Activated naive CD4-positive, alpha-beta T cell treated with anti-CD3 and anti-CD28 coated beads, Interleukin-2, amount 10 ng/mL, durations not matched to agents 7 days and 5 days (primary cell): Measurements from ENCODE around the gene ARGLU1.

Source experiments
- CTCF ChIA-PET: fragments of 350-600 bp; sonication (Branson Sonifier 250); formaldehyde crosslinking; loops from one replicate; lab custom pipeline; 2021; ENCODE audit warnings: antibody characterized with exemption; lab: Charles Lee
- DNase-seq: peaks from one replicate; pipeline ENCODE4 v3.0.0-alpha.2; 2020
- H3K27ac Mint-ChIP-seq: one replicate; pipeline ENCODE4 v1.8.0; 2021; ENCODE audit warnings: mild to moderate bottlenecking, moderate library complexity, mixed read lengths
- H3K27me3 Mint-ChIP-seq: one replicate; pipeline ENCODE4 v1.8.0; 2021; ENCODE audit warnings: mild to moderate bottlenecking, mixed read lengths
- H3K36me3 Mint-ChIP-seq: one replicate; pipeline ENCODE4 v1.8.0; 2021; ENCODE audit warnings: mixed read lengths
- H3K4me1 Mint-ChIP-seq: one replicate; pipeline ENCODE4 v1.8.0; 2021; ENCODE audit warnings: mixed read lengths
- H3K4me3 Mint-ChIP-seq: one replicate; pipeline ENCODE4 v1.8.0; 2021; ENCODE audit warnings: mild to moderate bottlenecking, moderate library complexity, mixed read lengths
- H3K9me3 Mint-ChIP-seq: one replicate; pipeline ENCODE4 v1.8.0; 2021; ENCODE audit warnings: mixed read lengths

Gene ARGLU1

DNA sequence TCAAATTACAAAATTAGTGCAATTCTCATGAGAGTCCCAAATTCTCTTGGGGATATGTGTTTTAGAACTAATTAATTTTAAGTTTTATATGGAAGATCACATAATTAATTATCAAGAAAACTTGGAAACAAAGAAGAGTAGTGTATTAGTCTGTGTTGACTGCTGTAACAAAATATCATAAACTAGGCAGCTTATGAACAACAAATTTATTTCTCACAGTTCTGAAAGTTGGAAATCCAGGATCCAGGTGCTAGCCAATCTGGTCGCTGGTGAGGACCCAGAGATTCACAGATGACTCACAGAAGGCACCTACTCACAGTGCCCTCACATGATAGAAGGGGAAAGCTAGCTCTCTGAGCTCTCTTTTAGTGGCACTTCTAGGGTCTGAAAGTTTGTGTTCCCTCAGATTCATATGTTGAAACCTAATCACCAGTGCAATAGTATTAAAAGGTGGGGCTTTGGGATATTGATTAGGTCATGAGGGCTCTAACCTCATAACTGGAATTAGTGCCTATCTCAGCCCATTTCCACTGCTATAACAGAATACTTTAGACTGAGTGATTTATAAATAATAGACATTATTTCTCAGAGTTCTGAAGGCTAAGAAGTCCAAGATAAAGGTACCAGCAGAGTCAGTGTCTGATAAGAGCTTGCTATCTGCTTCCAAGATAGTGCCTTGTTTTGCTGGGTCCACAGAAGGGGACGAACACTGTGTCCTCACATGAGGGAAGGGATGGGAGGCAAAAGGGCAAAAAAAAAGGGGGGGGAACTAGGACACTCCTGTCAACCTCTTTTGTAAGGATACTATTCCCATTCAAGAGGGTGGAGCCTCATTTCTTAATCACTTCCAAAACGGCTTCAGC is 1.5 kb upstream of the ARGLU1 start:
- H3K27ac Mint-ChIP-seq, result no peak overlapping the region

GRCh38 chr13:106568299-106569003 is 514 bp upstream of the ARGLU1 start:
- Mint-ChIP-seq H3K9me3 (peaks cover 2% of the 10 kb centered on the region), H3K27me3 (no peaks in the 10 kb centered on the region), H3K27ac (peak overlapping the region; percentile 94), H3K4me3 (peak overlapping the region; percentile 93), H3K36me3 (peaks cover 19% of the 10 kb centered on the region), H3K4me1 (peaks cover 47% of the 10 kb centered on the region)
- CTCF ChIA-PET, result interaction anchor here (1.1 kb wide), 1 partner anchor 52 kb away, joined by 3 read pairs; no protein-coding TSS in a partner anchor
- DNase-seq, result no peak

More for the DNA sequence above, 1.5 kb upstream of the ARGLU1 start:
- CTCF ChIA-PET, result interaction anchor here (0.9 to 1.1 kb wide), 2 partner anchors 33 to 51 kb away, joined by 3 read pairs; no protein-coding TSS in a partner anchor
- no peak overlapping the region for H3K4me3 Mint-ChIP-seq
- H3K27me3 Mint-ChIP-seq, result no peaks in the 10 kb centered on the region
- H3K4me1 Mint-ChIP-seq, result peaks cover 37% of the 10 kb centered on the region
- peaks cover 18% of the 10 kb centered on the region for H3K36me3 Mint-ChIP-seq
- DNase-seq, result no peak
- H3K9me3 Mint-ChIP-seq, result peaks cover 2% of the 10 kb centered on the region

DNA sequence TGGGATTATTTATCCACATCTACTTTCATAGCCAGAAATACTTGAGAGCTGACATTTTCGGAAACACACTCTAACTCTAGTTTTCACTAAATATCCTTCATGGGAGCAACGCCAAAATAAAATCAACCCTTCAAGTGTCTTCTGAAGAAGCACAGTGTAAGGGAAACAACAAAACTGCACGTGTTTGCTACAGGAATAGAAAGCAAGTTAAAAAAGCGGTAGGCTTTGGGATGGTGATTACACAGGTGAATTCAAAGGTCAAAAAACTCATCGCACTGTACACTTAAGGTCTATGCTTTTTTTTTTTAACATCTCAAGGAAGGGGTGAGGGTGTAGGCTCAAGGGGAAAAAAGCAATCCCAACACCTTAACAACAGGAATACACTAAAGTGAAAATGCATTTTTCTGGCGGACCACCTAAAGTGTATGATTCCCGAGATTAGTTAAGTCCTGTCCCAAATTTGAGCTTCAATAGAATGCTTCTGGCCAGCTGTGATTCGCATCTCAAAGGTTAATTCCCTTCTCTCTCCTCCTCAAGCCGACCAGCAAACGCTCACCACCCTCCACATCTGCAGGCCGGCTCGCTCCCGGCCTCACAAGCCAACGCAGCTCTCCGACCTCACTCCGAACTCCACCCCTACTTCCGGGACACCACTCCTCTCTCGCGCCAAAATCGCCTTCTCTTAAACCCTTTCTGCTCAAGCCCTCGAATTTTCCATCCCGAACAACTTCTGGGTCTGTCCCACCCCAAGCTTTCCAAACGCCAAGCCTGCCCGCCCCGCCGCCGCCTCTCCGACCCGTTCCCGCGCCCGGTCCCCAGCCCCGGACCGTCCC is 1.1 kb downstream of the ARGLU1 start:
- H3K9me3 Mint-ChIP-seq, result peaks cover 2% of the 10 kb centered on the region
- H3K27me3 Mint-ChIP-seq, result no peaks in the 10 kb centered on the region
- peaks cover 19% of the 10 kb centered on the region for H3K36me3 Mint-ChIP-seq
- H3K4me1 Mint-ChIP-seq, result peaks cover 56% of the 10 kb centered on the region
- CTCF ChIA-PET, result interaction anchor here (2.1 kb wide), 1 partner anchor 31 kb away, joined by 6 read pairs; no protein-coding TSS in a partner anchor
- DNase-seq, result peak; percentile 57
- peak overlapping the region; percentile 94 for H3K27ac Mint-ChIP-seq
- peak overlapping the region; percentile 93 for H3K4me3 Mint-ChIP-seq

DNA sequence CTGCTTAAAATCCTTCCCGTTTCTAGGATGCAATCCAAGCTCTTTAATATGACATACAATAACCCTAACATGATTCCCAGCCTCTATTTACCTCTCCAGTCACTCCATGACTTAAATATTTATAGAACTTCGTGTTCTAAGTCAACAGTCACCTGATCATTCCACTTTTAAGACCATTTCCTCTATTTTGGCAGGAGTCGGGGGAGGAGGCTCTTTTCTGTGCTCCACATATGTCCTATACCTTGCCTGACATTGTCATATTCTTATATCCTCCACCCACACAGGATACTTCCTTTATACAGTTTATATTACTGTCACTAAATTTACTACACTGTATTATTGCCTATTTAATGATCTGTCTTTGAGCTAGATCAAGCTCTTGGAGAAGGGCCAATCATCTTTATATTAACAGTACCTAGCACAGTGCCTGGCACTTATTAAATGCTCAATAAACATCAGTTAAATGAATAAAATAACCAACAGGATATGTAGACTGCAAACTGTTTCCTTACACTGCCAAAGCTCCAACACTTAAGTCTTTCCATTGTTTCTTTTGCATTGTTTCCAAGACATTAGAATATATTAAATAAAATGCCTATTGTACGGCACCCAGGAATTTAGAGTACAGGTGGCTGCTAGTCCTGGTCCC is 2.7 kb downstream of the ARGLU1 start:
- H3K27me3 Mint-ChIP-seq, result no peaks in the 10 kb centered on the region
- peaks cover 63% of the 10 kb centered on the region for H3K4me1 Mint-ChIP-seq
- no peak overlapping the region for H3K27ac Mint-ChIP-seq
- peaks cover 2% of the 10 kb centered on the region for H3K9me3 Mint-ChIP-seq
- H3K4me3 Mint-ChIP-seq, result peak overlapping the region; percentile 93
- peaks cover 15% of the 10 kb centered on the region for H3K36me3 Mint-ChIP-seq
- CTCF ChIA-PET, result interaction anchor here (1.2 to 2.1 kb wide), 2 partner anchors 29 to 55 kb away, joined by 5 to 6 read pairs; no protein-coding TSS in a partner anchor
- DNase-seq, result no peak

DNA sequence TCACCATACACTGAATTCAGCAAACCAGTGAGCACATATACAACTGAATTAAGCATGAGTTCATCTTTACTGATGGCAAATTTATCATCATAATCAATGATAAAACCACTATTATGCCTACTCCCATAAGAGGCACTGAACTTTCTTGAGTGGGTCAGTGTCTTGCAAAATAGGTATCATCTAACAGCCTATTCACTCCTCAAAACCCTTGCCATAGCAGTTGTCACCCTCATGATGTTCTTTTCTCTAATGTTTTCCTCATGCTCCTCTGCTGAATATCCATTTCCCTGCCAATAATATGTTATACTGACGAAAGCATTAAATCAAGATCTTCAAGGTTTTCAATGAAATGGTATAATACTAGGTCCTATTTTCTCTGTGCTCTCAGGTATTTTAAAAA is 5.6 kb downstream of the ARGLU1 start:
- Mint-ChIP-seq H3K27me3 (no peaks in the 10 kb centered on the region), H3K27ac (no peak overlapping the region), H3K4me3 (no peak overlapping the region), H3K9me3 (no peaks in the 10 kb centered on the region), H3K4me1 (peaks cover 54% of the 10 kb centered on the region), H3K36me3 (peaks cover 34% of the 10 kb centered on the region)
- no peak for DNase-seq
- CTCF ChIA-PET, result interaction anchor here (1.3 kb wide), 1 partner anchor 58 kb away, joined by 3 read pairs; no protein-coding TSS in a partner anchor

DNA sequence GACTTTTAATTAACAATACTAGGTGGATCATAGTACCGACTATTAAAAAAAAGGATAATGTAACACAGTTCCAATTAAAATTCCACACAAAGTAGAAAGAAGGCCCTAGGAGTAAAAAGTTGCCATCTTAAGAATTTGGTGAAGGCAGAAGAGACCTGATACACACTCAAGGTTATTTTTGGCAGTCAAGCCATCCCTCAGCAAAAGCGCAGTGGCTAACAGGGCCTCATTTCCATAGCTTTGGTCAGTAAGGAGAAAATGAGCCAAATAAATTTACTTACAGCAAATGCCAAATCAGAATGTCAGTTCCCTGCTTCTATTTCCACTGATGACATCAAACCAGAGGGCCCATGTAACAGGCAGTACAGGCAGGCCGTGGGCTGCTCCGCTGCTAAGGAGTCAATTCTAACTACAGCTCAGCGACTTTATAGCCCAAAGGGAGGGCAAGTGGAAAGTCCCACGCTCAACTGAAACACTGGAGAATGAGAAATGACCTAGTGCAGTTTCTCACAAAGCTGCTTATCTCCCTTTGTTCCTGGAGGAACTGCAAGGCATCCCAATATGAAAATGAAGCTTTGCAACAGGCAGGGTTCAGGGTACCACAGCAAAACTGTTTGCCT is 6.3 kb downstream of the ARGLU1 start:
- Mint-ChIP-seq H3K4me1 (peaks cover 53% of the 10 kb centered on the region), H3K27ac (no peak overlapping the region), H3K27me3 (no peaks in the 10 kb centered on the region), H3K36me3 (peaks cover 39% of the 10 kb centered on the region), H3K9me3 (no peaks in the 10 kb centered on the region), H3K4me3 (no peak overlapping the region)
- DNase-seq, result no peak
- CTCF ChIA-PET, result interaction anchor here (1.3 kb wide), 1 partner anchor 58 kb away, joined by 3 read pairs; no protein-coding TSS in a partner anchor

DNA sequence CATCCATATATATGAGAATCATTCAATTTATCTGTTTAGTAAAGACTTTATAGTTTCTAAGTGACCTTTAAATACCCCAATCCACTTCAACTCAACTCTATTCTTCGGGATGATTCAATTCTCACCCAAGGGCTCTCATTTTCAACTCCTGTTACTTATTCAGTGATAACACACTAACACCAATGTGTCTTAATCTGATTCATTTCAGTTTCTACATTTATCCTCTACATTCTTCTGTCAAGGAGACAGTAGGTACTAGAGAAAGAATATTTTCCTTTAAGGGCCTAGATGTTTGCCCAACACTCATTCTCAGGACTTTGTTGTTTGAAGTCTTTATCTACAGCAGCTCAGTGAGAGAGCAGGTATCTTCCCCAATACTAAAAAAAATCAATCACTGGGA is 7.1 kb downstream of the ARGLU1 start:
- H3K4me1 Mint-ChIP-seq, result peaks cover 44% of the 10 kb centered on the region

DNA sequence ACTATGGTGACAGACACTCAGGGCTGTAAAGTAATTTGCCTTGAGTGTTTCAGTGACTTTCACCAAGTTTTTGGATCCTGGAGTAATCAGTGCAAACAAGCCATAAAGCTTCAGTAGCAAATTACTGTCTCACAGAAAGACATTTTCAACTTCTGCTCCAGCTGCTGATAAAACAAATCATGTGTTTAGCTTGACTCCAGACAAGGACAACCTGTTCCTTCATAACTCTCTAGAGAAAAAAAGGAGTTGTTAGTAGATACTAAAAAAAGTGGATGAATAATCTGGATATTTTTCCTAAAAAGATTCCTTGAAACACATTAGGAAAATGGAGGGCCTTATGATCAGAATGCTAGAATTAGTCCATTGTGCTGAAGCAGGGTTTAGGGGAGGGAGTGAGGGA is 9.4 kb downstream of the ARGLU1 start:
- CTCF ChIA-PET, result no interaction called here

More for the DNA sequence above, 7.1 kb downstream of the ARGLU1 start:
- Mint-ChIP-seq H3K9me3 (no peaks in the 10 kb centered on the region), H3K36me3 (peaks cover 44% of the 10 kb centered on the region), H3K27ac (no peak overlapping the region), H3K27me3 (no peaks in the 10 kb centered on the region), H3K4me3 (no peak overlapping the region)
- no peak for DNase-seq
- CTCF ChIA-PET, result no interaction called here

DNA sequence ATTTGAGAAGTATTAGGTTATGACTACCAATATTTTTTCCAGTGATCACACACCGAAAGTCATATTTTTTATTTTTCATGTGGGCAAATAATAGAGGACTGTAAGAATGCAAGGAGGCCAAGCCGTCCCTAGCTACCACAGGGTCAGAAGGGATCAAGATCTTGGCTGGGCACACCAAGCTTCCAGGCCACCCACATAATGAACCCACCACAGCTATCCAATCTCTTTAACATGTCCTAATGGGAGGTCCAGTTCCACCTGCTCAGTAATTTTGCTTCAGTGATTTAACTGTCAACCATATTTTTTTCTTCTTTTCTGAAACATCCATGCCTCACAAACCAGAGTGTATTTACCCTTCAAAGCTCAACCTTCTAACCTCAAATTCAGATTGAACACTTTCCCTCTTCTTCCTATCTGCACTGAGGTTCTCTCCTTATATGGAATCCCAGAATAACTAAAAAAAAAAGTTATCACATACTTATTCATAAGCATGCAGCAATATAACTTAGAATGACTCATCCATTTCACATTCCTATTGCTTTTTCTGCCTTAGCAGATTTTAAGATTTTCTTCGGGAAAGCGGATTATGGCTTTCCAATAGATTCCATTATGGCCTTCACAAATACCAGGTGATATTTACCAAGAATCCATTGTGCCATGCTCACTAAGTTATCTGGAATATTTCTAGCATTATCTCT is 12.2 kb downstream of the ARGLU1 start:
- H3K27ac Mint-ChIP-seq, result no peak overlapping the region
- CTCF ChIA-PET, result no interaction called here
- no peaks in the 10 kb centered on the region for H3K9me3 Mint-ChIP-seq
- DNase-seq, result no peak
- peaks cover 67% of the 10 kb centered on the region for H3K36me3 Mint-ChIP-seq
- H3K27me3 Mint-ChIP-seq, result no peaks in the 10 kb centered on the region
- H3K4me3 Mint-ChIP-seq, result no peak overlapping the region
- peaks cover 4% of the 10 kb centered on the region for H3K4me1 Mint-ChIP-seq

More for the DNA sequence above, 9.4 kb downstream of the ARGLU1 start:
- Mint-ChIP-seq H3K27ac (no peak overlapping the region), H3K4me3 (no peak overlapping the region), H3K36me3 (peaks cover 54% of the 10 kb centered on the region), H3K9me3 (no peaks in the 10 kb centered on the region), H3K27me3 (no peaks in the 10 kb centered on the region), H3K4me1 (peaks cover 22% of the 10 kb centered on the region)
- DNase-seq, result no peak

DNA sequence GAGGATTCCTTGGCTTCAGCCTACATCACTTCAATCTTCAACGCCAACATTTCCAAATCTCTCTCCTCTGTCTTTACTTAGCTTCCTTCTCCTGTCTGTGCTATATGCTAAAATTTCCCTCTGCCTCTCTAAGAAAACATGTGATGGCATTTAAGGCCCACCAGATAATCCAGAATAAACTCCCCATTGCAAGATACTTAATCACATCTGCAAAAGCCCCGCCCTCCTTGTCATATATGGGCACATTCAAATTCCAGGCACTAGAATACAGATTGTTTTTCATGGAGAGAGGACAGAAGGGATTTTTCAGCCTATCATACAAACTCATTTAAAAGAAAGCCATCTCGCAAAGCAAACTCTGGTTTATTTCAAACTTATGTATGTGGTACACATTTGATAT is 16.2 kb downstream of the ARGLU1 start:
- no peaks in the 10 kb centered on the region for H3K27me3 Mint-ChIP-seq
- DNase-seq, result no peak
- peaks cover 2% of the 10 kb centered on the region for H3K4me1 Mint-ChIP-seq
- H3K9me3 Mint-ChIP-seq, result no peaks in the 10 kb centered on the region
- no peak overlapping the region for H3K4me3 Mint-ChIP-seq
- CTCF ChIA-PET, result no interaction called here
- peak overlapping the region; percentile 12 for H3K27ac Mint-ChIP-seq
- peaks cover 55% of the 10 kb centered on the region for H3K36me3 Mint-ChIP-seq

DNA sequence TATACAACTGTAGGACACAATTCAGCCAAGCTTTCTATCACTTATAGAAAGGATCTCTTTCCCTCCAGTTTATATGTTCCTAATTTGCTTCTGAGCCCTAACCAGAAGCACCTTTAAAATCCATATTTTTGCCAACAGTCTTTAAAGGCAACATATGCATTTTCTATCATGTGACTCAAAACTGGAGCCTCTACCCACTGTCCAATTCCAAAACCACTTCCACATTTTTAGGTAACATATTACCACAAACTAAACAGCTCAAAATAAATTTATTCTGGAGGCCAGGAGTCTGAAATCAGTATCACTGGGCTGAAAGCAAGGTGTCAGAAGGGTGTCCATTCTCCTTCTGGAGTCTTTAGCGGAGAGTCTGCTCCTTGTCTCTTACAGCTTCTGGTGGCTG is 16.6 kb downstream of the ARGLU1 start:
- no peaks in the 10 kb centered on the region for H3K27me3 Mint-ChIP-seq
- no peak overlapping the region for H3K4me3 Mint-ChIP-seq
- H3K27ac Mint-ChIP-seq, result peak overlapping the region; percentile 12
- no peak for DNase-seq
- CTCF ChIA-PET, result no interaction called here
- peaks cover 2% of the 10 kb centered on the region for H3K4me1 Mint-ChIP-seq
- peaks cover 51% of the 10 kb centered on the region for H3K36me3 Mint-ChIP-seq
- no peaks in the 10 kb centered on the region for H3K9me3 Mint-ChIP-seq

GRCh38 chr13:106550570-106551135 is 17.3 kb downstream of the ARGLU1 start:
- Mint-ChIP-seq H3K27me3 (no peaks in the 10 kb centered on the region), H3K36me3 (peaks cover 44% of the 10 kb centered on the region), H3K4me3 (no peak overlapping the region), H3K4me1 (peaks cover 2% of the 10 kb centered on the region), H3K27ac (peak overlapping the region; percentile 43), H3K9me3 (no peaks in the 10 kb centered on the region)
- CTCF ChIA-PET, result no interaction called here
- DNase-seq, result no peak
